ENCODE measurements around the gene PRR29.
"Not testable (repeated sequence)": the region's sequence is repeated elsewhere in the genome, so short reads cannot be mapped to it uniquely, and the experiment has no call there.

PRR29 gene

GRCh38 chr17:64001763-64002529 is 3.8 kb downstream of the PRR29 start:
- FAIRE-seq = no peak
- DNase-seq (ENCODE audit: insufficient read length, low spot score) = no peak
- no peak for TF ChIP-seq POLR2AphosphoS5 (IDR thresholded peaks at IDR 0.05; ENCODE audit: low read depth, low read length)
- TF ChIP-seq PAX5 (IDR thresholded peaks at IDR 0.05; ENCODE audit: insufficient read depth, low read length, severe bottlenecking) = no peak
- TF ChIP-seq POU2F2 (IDR thresholded peaks at IDR 0.05; ENCODE audit: low read depth, low read length) = no peak
- TF ChIP-seq SPI1 (IDR thresholded peaks at IDR 0.05; ENCODE audit: low read depth, low read length) = no peak
- TF ChIP-seq POLR2A (IDR thresholded peaks at IDR 0.05; ENCODE audit: low read depth, low read length) = no peak
- no peak for TF ChIP-seq TAF1 (IDR thresholded peaks at IDR 0.05; ENCODE audit: low read depth, low read length)

DNA sequence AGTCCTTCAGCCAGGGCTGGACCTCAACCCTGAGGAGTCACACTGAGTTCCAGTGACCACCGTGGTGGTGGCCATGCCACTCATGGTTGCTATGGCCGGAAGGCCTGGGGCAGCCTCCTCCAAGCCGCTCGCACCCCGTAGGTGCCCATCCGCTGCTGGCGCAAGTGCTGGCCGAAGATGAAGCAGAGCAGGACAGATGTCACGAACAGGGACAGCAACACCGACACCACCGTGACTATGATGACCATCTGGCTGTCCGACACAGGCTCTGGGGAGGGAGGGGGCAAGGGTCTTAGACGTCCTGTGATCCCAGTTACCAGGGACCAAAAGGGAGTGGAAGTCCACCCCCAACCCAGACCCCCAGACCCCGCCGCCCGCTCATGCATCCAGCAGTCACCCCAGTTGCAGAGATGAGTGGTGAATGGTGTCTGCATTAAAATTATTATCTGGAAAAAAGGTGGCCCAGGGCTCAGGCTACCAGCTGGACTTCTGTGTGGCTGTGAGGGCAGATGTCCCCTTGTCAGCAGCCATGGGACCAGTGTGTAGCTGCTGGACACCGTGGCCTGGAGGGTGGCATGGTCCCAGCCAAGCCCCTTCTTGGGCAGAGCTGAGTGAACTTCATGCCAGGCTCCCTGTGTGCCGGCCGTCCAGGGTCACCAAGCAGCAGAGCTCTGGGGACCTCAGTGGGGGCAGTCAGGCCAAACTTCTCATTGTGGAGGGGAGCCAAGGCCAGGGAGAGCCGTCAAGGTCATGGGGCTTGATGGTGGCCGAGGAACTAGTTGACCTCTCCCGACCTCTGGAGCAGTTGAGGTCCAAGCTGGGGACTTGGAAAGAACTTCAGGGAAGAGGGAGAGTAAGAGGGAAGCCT is 4.7 kb downstream of the PRR29 start:
- no peak for DNase-seq (ENCODE audit: insufficient read length, low spot score)
- TF ChIP-seq SPI1 (IDR thresholded peaks at IDR 0.05; ENCODE audit: low read depth, low read length) (no peak), POLR2AphosphoS5 (IDR thresholded peaks at IDR 0.05; ENCODE audit: low read depth, low read length) (no peak), POU2F2 (IDR thresholded peaks at IDR 0.05; ENCODE audit: low read depth, low read length) (no peak), TAF1 (IDR thresholded peaks at IDR 0.05; ENCODE audit: low read depth, low read length) (no peak), PAX5 (IDR thresholded peaks at IDR 0.05; ENCODE audit: insufficient read depth, low read length, severe bottlenecking) (no peak), POLR2A (IDR thresholded peaks at IDR 0.05; ENCODE audit: low read depth, low read length) (no peak)
- no peak for FAIRE-seq

GRCh38 chr17:64003526-64004121 is 5.5 kb downstream of the PRR29 start:
- no peak for TF ChIP-seq POLR2A (IDR thresholded peaks at IDR 0.05; ENCODE audit: low read depth, low read length)
- no peak for TF ChIP-seq TAF1 (IDR thresholded peaks at IDR 0.05; ENCODE audit: low read depth, low read length)
- TF ChIP-seq POLR2AphosphoS5 (IDR thresholded peaks at IDR 0.05; ENCODE audit: low read depth, low read length) = no peak
- TF ChIP-seq SPI1 (IDR thresholded peaks at IDR 0.05; ENCODE audit: low read depth, low read length) = no peak
- TF ChIP-seq PAX5 (IDR thresholded peaks at IDR 0.05; ENCODE audit: insufficient read depth, low read length, severe bottlenecking) = no peak
- no peak for TF ChIP-seq POU2F2 (IDR thresholded peaks at IDR 0.05; ENCODE audit: low read depth, low read length)
- FAIRE-seq (no peak), DNase-seq (ENCODE audit: insufficient read length, low spot score) (no peak)

GRCh38 chr17:64004218-64004770 is 6.1 kb downstream of the PRR29 start:
- no peak for TF ChIP-seq PAX5 (IDR thresholded peaks at IDR 0.05; ENCODE audit: insufficient read depth, low read length, severe bottlenecking)
- TF ChIP-seq POLR2A (IDR thresholded peaks at IDR 0.05; ENCODE audit: low read depth, low read length) = no peak
- no peak for TF ChIP-seq POLR2AphosphoS5 (IDR thresholded peaks at IDR 0.05; ENCODE audit: low read depth, low read length)
- TF ChIP-seq SPI1 (IDR thresholded peaks at IDR 0.05; ENCODE audit: low read depth, low read length) = no peak
- TF ChIP-seq TAF1 (IDR thresholded peaks at IDR 0.05; ENCODE audit: low read depth, low read length) = no peak
- TF ChIP-seq POU2F2 (IDR thresholded peaks at IDR 0.05; ENCODE audit: low read depth, low read length) = no peak
- DNase-seq (ENCODE audit: insufficient read length, low spot score) = no peak
- FAIRE-seq = no peak

- TF ChIP-seq POLR2AphosphoS5 (IDR thresholded peaks at IDR 0.05; ENCODE audit: low read depth, low read length) (no peak), TAF1 (IDR thresholded peaks at IDR 0.05; ENCODE audit: low read depth, low read length) (no peak), PAX5 (IDR thresholded peaks at IDR 0.05; ENCODE audit: insufficient read depth, low read length, severe bottlenecking) (no peak), POLR2A (IDR thresholded peaks at IDR 0.05; ENCODE audit: low read depth, low read length) (no peak), POU2F2 (IDR thresholded peaks at IDR 0.05; ENCODE audit: low read depth, low read length) (no peak), SPI1 (IDR thresholded peaks at IDR 0.05; ENCODE audit: low read depth, low read length) (no peak)
- DNase-seq (ENCODE audit: insufficient read length, low spot score) = no peak
- no peak for FAIRE-seq
Measured at GRCh38 chr17:64004903-64005733, 7.0 kb downstream of the PRR29 start.

- TF ChIP-seq POU2F2 (IDR thresholded peaks at IDR 0.05; ENCODE audit: low read depth, low read length) (no peak), TAF1 (IDR thresholded peaks at IDR 0.05; ENCODE audit: low read depth, low read length) (no peak), PAX5 (IDR thresholded peaks at IDR 0.05; ENCODE audit: insufficient read depth, low read length, severe bottlenecking) (no peak), SPI1 (IDR thresholded peaks at IDR 0.05; ENCODE audit: low read depth, low read length) (no peak), POLR2A (IDR thresholded peaks at IDR 0.05; ENCODE audit: low read depth, low read length) (no peak), POLR2AphosphoS5 (IDR thresholded peaks at IDR 0.05; ENCODE audit: low read depth, low read length) (no peak)
- FAIRE-seq (no peak), DNase-seq (ENCODE audit: insufficient read length, low spot score) (no peak)
Measured at GRCh38 chr17:64005734-64006167, 7.6 kb downstream of the PRR29 start.

GRCh38 chr17:64006361-64007088 is 8.4 kb downstream of the PRR29 start:
- DNase-seq (ENCODE audit: insufficient read length, low spot score) (no peak), FAIRE-seq (no peak)
- no peak for TF ChIP-seq TAF1 (IDR thresholded peaks at IDR 0.05; ENCODE audit: low read depth, low read length)
- TF ChIP-seq SPI1 (IDR thresholded peaks at IDR 0.05; ENCODE audit: low read depth, low read length) = no peak
- no peak for TF ChIP-seq PAX5 (IDR thresholded peaks at IDR 0.05; ENCODE audit: insufficient read depth, low read length, severe bottlenecking)
- no peak for TF ChIP-seq POLR2AphosphoS5 (IDR thresholded peaks at IDR 0.05; ENCODE audit: low read depth, low read length)
- TF ChIP-seq POU2F2 (IDR thresholded peaks at IDR 0.05; ENCODE audit: low read depth, low read length) = no peak
- no peak for TF ChIP-seq POLR2A (IDR thresholded peaks at IDR 0.05; ENCODE audit: low read depth, low read length)

- DNase-seq (ENCODE audit: insufficient read length, low spot score); FAIRE-seq: not testable (repeated sequence)
Measured at GRCh38 chr17:64007089-64007837, 9.1 kb downstream of the PRR29 start.
